IMR-90 (cell line): ENCODE data around the gene NWD2. TPM values are rescaled to one million over a fixed set of nuclear protein-coding genes. Genes with fewer than 3 reads are reported as not detected.

Source experiments
- ATAC-seq: fragments of 200-7000 bp; cut with Tn5 transposase; 2 replicates; pipeline ENCODE4 v1.9.1; 2020; ENCODE audit warnings: low read depth, mild to moderate bottlenecking, moderate library complexity
- BruUV-seq: library from RNA; stranded (reverse); fragments of 400-500 nt; replicated peaks from 2 replicates; lab custom pipeline; 2021; lab: Mats Ljungman, UMichigan
- CTCF ChIA-PET: fragments of 300-600 bp; formaldehyde crosslinking; extraction: SDS; loops from one replicate; lab custom pipeline; 2021; ENCODE audit warnings: antibody characterized with exemption; lab: Yijun Ruan, JAX
- POLR2A ChIA-PET: fragments of 300-600 bp; sonication (Branson Sonifier 250); formaldehyde crosslinking; loops from one replicate; lab custom pipeline; 2022; ENCODE audit warnings: antibody characterized with exemption; ENCODE audit not compliant: unreplicated experiment; lab: Charles Lee
- DNase-seq: peaks from one replicate; pipeline ENCODE4 v3.0.0; 2013
- H2AFZ ChIP-seq: replicated peaks from 2 replicates; pipeline ENCODE3; 2013; ENCODE audit warnings: low read length, mild to moderate bottlenecking; ENCODE audit not compliant: poor library complexity
- H2AK5ac ChIP-seq: 2 replicates; pipeline ENCODE4 v1.6.1; 2013; ENCODE audit warnings: low read depth, low read length, inconsistent platforms
- H2AK9ac ChIP-seq: replicated peaks from 2 replicates; pipeline ENCODE3; 2013; ENCODE audit warnings: mild to moderate bottlenecking, low read depth, low read length, moderate library complexity; ENCODE audit not compliant: poor library complexity
- H2BK120ac ChIP-seq: 2 replicates; pipeline ENCODE4 v1.6.1; 2013; ENCODE audit warnings: low read depth, low read length, inconsistent platforms
- H2BK15ac ChIP-seq: 3 replicates; pipeline ENCODE4 v1.6.1; 2013; ENCODE audit warnings: low read depth, low read length, inconsistent platforms
- H2BK20ac ChIP-seq: 2 replicates; pipeline ENCODE4 v1.6.1; 2013; ENCODE audit warnings: low read depth, mild to moderate bottlenecking, inconsistent platforms, low read length, moderate library complexity
- H2BK5ac ChIP-seq: 2 replicates; pipeline ENCODE4 v1.6.1; 2013; ENCODE audit warnings: mild to moderate bottlenecking, low read depth, low read length, inconsistent platforms; ENCODE audit not compliant: poor library complexity, severe bottlenecking
- H3K14ac ChIP-seq: replicated peaks from 2 replicates; pipeline ENCODE4 v1.6.1; 2013; ENCODE audit warnings: low read depth, low read length, inconsistent platforms
- H3K18ac ChIP-seq: 2 replicates; pipeline ENCODE4 v1.6.1; 2013; ENCODE audit warnings: low read depth, low read length, control low read depth
- H3K23ac ChIP-seq: 2 replicates; pipeline ENCODE4 v1.6.1; 2013; ENCODE audit warnings: low read depth, low read length, inconsistent platforms
- H3K27ac ChIP-seq: 2 replicates; pipeline ENCODE4 v1.5.1; 2013; ENCODE audit warnings: mild to moderate bottlenecking, control low read depth, low read length; ENCODE audit not compliant: insufficient read depth
- H3K27me3 ChIP-seq: 2 replicates; pipeline ENCODE4 v1.6.1; 2013; ENCODE audit warnings: low read length; ENCODE audit not compliant: control insufficient read depth, insufficient read depth
- H3K36me3 ChIP-seq: 2 replicates; pipeline ENCODE4 v1.6.1; 2013; ENCODE audit warnings: low read length, mixed read lengths; ENCODE audit not compliant: control insufficient read depth, insufficient read depth
- H3K4ac ChIP-seq: 2 replicates; pipeline ENCODE4 v1.6.1; 2013; ENCODE audit warnings: low read depth, low read length, inconsistent platforms
- H3K4me1 ChIP-seq: 2 replicates; pipeline ENCODE4 v1.6.1; 2013; ENCODE audit warnings: low read length, mixed read lengths; ENCODE audit not compliant: control insufficient read depth, insufficient read depth
- H3K4me2 ChIP-seq: 2 replicates; pipeline ENCODE4 v1.6.1; 2013; ENCODE audit warnings: low read depth, mild to moderate bottlenecking, control low read depth, low read length, moderate library complexity
- H3K4me3 ChIP-seq: 2 replicates; pipeline ENCODE4 v1.5.1; 2013; ENCODE audit warnings: low read depth, mild to moderate bottlenecking, control low read depth, low read length, moderate library complexity; ENCODE audit not compliant: insufficient read depth
- H3K56ac ChIP-seq: 2 replicates; pipeline ENCODE4 v1.6.1; 2013; ENCODE audit warnings: low read length, inconsistent platforms; ENCODE audit not compliant: insufficient read depth; ENCODE audit errors: extremely low read depth
- H3K79me1 ChIP-seq, 2 experiments: 2 replicates each; pipeline ENCODE4 v1.6.1; 2013; ENCODE audit warnings: low read length in 2 of 2, inconsistent platforms in 1 of 2, low read depth in 1 of 2
- H3K9ac ChIP-seq: 2 replicates; pipeline ENCODE4 v1.6.1; 2013; ENCODE audit warnings: low read depth, low read length, control low read depth
- H3K9me1 ChIP-seq: 2 replicates; pipeline ENCODE4 v1.6.1; 2013; ENCODE audit warnings: low read length, inconsistent platforms; ENCODE audit not compliant: insufficient read depth
- H3K9me3 ChIP-seq: 2 replicates; pipeline ENCODE4 v1.6.1; 2013; ENCODE audit warnings: low read length; ENCODE audit not compliant: control insufficient read depth, insufficient read depth
- H4K20me1 ChIP-seq: 2 replicates; pipeline ENCODE4 v1.6.1; 2013; ENCODE audit warnings: low read length, inconsistent platforms; ENCODE audit not compliant: insufficient read depth
- H4K5ac ChIP-seq: 2 replicates; pipeline ENCODE4 v1.6.1; 2013; ENCODE audit warnings: mild to moderate bottlenecking, low read depth, low read length, control low read depth
- H4K8ac ChIP-seq, 2 experiments: 2 replicates each; pipeline ENCODE4 v1.6.1; 2013; ENCODE audit warnings: low read depth in 2 of 2, low read length in 2 of 2, control low read depth in 1 of 2, inconsistent platforms in 1 of 2
- H4K91ac ChIP-seq: 2 replicates; pipeline ENCODE4 v1.6.1; 2013; ENCODE audit warnings: low read depth, low read length, inconsistent platforms; ENCODE audit not compliant: insufficient read depth
- BHLHE40 ChIP-seq: fragments of 150-350 bp; IDR thresholded peaks from 2 replicates; pipeline ENCODE4 v1.6.1; 2016; ENCODE audit warnings: mild to moderate bottlenecking, low read depth, low read length
- CEBPB ChIP-seq: IDR thresholded peaks from 2 replicates; pipeline ENCODE4 v1.6.1; 2012; ENCODE audit warnings: low read depth, low read length, improper control_type of control experiment
- FOS ChIP-seq: fragments of 150-350 bp; IDR thresholded peaks from 2 replicates; pipeline ENCODE4 v1.6.1; 2016; ENCODE audit warnings: low read depth, low read length
- MAFK ChIP-seq: IDR thresholded peaks from 2 replicates; pipeline ENCODE4 v1.6.1; 2012; ENCODE audit warnings: low read depth, low read length, improper control_type of control experiment
- MAZ ChIP-seq: IDR thresholded peaks from 2 replicates; pipeline ENCODE4 v1.6.1; 2012; ENCODE audit warnings: low read depth, mild to moderate bottlenecking, low read length, improper control_type of control experiment, moderate library complexity, borderline replicate concordance
- MXI1 ChIP-seq: IDR thresholded peaks from 2 replicates; pipeline ENCODE4 v1.6.1; 2012; ENCODE audit warnings: low read depth, mild to moderate bottlenecking, low read length, moderate library complexity, borderline replicate concordance
- NFE2L2 ChIP-seq: fragments of 150-350 bp; IDR thresholded peaks from 2 replicates; pipeline ENCODE4 v1.6.1; 2016; ENCODE audit warnings: low read depth, mild to moderate bottlenecking, low read length
- RAD21 ChIP-seq: IDR thresholded peaks from 2 replicates; pipeline ENCODE4 v1.6.1; 2012; ENCODE audit warnings: low read length, improper control_type of control experiment
- RCOR1 ChIP-seq: IDR thresholded peaks from 2 replicates; pipeline ENCODE4 v1.6.1; 2012; ENCODE audit warnings: mild to moderate bottlenecking, low read length, improper control_type of control experiment; ENCODE audit not compliant: insufficient replicate concordance
- SMC3 ChIP-seq: fragments of 150-350 bp; IDR thresholded peaks from 2 replicates; pipeline ENCODE4 v1.6.1; 2016; ENCODE audit warnings: low read depth, mild to moderate bottlenecking, antibody characterized with exemption, low read length, moderate library complexity
- WGBS, 2 experiments: methylation state at CpG; one replicate each; pipeline versions ENCODE4 v1.1.5 to v1.1.7; 2013; ENCODE audit warnings: missing lambda C conversion rate in 2 of 2; ENCODE audit not compliant: insufficient read length in 1 of 2; ENCODE audit errors: extremely low coverage in 2 of 2; 5-methylcytosine and 5-hydroxymethylcytosine counted together
- dilution Hi-C: fragments of 300-500 bp; cut with HindIII; formaldehyde crosslinking; loops from one replicate; pipeline ENCODE4 v1.14.3; 2018; ENCODE audit warnings: low sequenced_read_pairs; ENCODE audit not compliant: unreplicated experiment
- in situ Hi-C: fragments of 300-500 bp; cut with MboI; formaldehyde crosslinking; loops from 3 replicates; pipeline ENCODE4 v1.14.3; 2019; ENCODE audit warnings: low sequenced_read_pairs, inconsistent platforms, mixed read lengths
- intact Hi-C: fragments of 100-400 bp; cut with micrococcal nuclease; formaldehyde crosslinking; loops from 2 replicates; pipeline ENCODE4 v1.10.0; 2022
- polyA plus RNA-seq, 3 experiments: library from polyadenylated mRNA; depleted of rRNA; stranded (reverse); fragments of >200 nt; gene quantifications; 2 replicates each; pipeline ENCODE4 v1.2.3, GENCODE V29; 2012; ENCODE audit warnings: low replicate concordance in 1 of 3
- total RNA-seq: library from RNA; depleted of rRNA; stranded (reverse); fragments of >200 nt; gene quantifications from 2 replicates; pipeline ENCODE4 v1.2.3, GENCODE V29; 2012
- TF ChIP-seq, protein P1 (sequence below): fragments of 150-350 bp; IDR thresholded peaks from 2 replicates; pipeline ENCODE4 v1.6.1; 2016; ENCODE audit warnings: low read depth, mild to moderate bottlenecking, low read length, moderate library complexity, borderline replicate concordance
- TF ChIP-seq, protein P2 (sequence below): fragments of 150-350 bp; IDR thresholded peaks from 2 replicates; pipeline ENCODE4 v1.6.1; 2017; ENCODE audit warnings: mild to moderate bottlenecking, antibody characterized with exemption, low read length, low read depth
- TF ChIP-seq, protein P3 (sequence below): conservative IDR thresholded peaks from 2 replicates; pipeline ENCODE4 v1.5.1; 2012; ENCODE audit warnings: mild to moderate bottlenecking, low read depth, low read length, improper control_type of control experiment

NWD2 gene
- total and polyA plus RNA-seq, 2 of the 4 experiments (the other 2 are of a cell fraction) = not detected

DNA sequence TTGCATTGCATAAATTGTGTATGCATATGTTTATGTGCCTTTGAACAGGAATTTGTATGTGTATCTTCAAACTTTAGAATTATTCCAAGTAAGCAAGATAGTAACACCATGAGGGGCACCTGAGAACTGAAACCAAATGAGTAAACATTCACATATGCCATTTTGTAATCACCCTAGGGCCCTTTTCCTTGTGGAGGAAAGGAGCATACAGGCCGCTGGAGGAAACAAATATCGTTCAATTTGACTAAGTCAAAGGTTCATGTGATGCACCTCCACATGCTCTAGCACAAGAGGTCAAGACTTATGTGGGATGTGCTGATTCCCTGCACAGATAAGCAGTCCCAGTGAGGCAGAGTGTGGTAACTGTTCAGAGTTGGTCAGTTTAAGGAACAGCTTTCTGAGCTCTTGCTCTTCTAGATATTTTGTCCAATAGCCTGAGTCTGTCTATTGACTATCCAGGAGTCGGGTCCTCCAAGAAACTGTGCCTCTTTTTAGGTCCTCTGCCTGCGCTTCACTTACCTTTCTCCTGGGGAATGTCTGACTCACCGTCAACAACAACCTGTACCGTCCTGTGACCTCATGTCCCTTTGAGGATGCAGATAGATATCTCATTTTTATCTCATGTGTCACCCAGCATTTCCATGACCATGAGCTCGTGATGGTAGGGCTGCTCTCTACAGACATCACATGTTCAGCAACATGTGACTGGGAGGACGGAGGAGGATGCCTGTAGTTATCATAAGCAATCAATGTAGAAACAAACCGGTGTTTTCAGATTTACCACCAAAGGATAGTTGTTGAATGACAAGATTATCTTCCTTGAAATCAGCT, 196.9 kb downstream of the NWD2 start (continued):
- no peak for TF ChIP-seq MAZ

DNA sequence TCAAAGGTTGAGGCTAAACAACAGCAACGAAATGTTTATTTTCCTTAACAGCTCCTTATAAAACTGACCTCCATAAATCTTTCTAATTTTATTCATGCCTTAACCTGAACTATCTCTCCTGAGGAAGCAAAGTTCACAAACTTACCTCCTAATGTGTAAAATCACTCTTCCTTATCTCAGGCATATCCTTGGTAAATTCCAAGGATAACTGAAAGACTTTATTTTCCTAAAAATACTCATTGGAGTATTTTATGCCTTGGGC, 197.4 kb downstream of the NWD2 start:
- no peak for ATAC-seq
- no peak overlapping the region for H2AFZ ChIP-seq
- no peak for TF ChIP-seq NFE2L2
- TF ChIP-seq RCOR1 = no peak
- TF ChIP-seq SMC3 = no peak
- no peak for TF ChIP-seq FOS
- TF ChIP-seq, protein P1, sequence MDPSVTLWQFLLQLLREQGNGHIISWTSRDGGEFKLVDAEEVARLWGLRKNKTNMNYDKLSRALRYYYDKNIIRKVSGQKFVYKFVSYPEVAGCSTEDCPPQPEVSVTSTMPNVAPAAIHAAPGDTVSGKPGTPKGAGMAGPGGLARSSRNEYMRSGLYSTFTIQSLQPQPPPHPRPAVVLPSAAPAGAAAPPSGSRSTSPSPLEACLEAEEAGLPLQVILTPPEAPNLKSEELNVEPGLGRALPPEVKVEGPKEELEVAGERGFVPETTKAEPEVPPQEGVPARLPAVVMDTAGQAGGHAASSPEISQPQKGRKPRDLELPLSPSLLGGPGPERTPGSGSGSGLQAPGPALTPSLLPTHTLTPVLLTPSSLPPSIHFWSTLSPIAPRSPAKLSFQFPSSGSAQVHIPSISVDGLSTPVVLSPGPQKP = no peak
- TF ChIP-seq CEBPB = no peak
- no peak for TF ChIP-seq MXI1
- no peak for TF ChIP-seq MAFK
- TF ChIP-seq, protein P2, sequence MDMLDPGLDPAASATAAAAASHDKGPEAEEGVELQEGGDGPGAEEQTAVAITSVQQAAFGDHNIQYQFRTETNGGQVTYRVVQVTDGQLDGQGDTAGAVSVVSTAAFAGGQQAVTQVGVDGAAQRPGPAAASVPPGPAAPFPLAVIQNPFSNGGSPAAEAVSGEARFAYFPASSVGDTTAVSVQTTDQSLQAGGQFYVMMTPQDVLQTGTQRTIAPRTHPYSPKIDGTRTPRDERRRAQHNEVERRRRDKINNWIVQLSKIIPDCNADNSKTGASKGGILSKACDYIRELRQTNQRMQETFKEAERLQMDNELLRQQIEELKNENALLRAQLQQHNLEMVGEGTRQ = no peak
- TF ChIP-seq RAD21 = no peak
- TF ChIP-seq, protein P3, sequence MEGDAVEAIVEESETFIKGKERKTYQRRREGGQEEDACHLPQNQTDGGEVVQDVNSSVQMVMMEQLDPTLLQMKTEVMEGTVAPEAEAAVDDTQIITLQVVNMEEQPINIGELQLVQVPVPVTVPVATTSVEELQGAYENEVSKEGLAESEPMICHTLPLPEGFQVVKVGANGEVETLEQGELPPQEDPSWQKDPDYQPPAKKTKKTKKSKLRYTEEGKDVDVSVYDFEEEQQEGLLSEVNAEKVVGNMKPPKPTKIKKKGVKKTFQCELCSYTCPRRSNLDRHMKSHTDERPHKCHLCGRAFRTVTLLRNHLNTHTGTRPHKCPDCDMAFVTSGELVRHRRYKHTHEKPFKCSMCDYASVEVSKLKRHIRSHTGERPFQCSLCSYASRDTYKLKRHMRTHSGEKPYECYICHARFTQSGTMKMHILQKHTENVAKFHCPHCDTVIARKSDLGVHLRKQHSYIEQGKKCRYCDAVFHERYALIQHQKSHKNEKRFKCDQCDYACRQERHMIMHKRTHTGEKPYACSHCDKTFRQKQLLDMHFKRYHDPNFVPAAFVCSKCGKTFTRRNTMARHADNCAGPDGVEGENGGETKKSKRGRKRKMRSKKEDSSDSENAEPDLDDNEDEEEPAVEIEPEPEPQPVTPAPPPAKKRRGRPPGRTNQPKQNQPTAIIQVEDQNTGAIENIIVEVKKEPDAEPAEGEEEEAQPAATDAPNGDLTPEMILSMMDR = no peak
- no peak for TF ChIP-seq BHLHE40

More for the DNA sequence above, 197.4 kb downstream of the NWD2 start:
- ChIA-PET POLR2A (no interaction called here), CTCF (no interaction called here)
- H3K23ac ChIP-seq = no peak overlapping the region
- no peak overlapping the region for H3K9ac ChIP-seq
- no peak overlapping the region for H4K91ac ChIP-seq
- H3K9me1 ChIP-seq = no peaks in the 10 kb centered on the region
- no peak overlapping the region for H2BK5ac ChIP-seq
- no peak overlapping the region for H2BK20ac ChIP-seq
- no peak overlapping the region for H3K27ac ChIP-seq
- no peak overlapping the region for H3K14ac ChIP-seq
- DNase-seq = no peak
- H2AK5ac ChIP-seq = no peak overlapping the region
- no TSS peak for BruUV-seq
- no peak overlapping the region for H3K4ac ChIP-seq
- no peaks in the 10 kb centered on the region for H3K9me3 ChIP-seq
- no peaks in the 10 kb centered on the region for H3K36me3 ChIP-seq
- H2BK120ac ChIP-seq = no peak overlapping the region
- no peaks in the 10 kb centered on the region for H3K79me1 ChIP-seq
- H4K8ac ChIP-seq = no peak overlapping the region
- dilution Hi-C loops (no loop called here), in situ Hi-C loops (no loop called here), intact Hi-C loops (no loop called here)
- 0% methylated on average over 1 of the region's 1 CpG; no CpG with 5 or more reads in 1 of the 2 experiments for WGBS, 2 experiments
- no peak overlapping the region for H3K18ac ChIP-seq
- H4K5ac ChIP-seq = no peak overlapping the region
- no peak overlapping the region for H3K56ac ChIP-seq
- no peak overlapping the region for H3K4me3 ChIP-seq
- H3K4me2 ChIP-seq = no peak overlapping the region
- no peak overlapping the region for H2AK9ac ChIP-seq
- H3K27me3 ChIP-seq = peaks cover 2% of the 10 kb centered on the region; the same call in 1 of the 2 replicates
- H2BK15ac ChIP-seq = no peak overlapping the region
- H4K20me1 ChIP-seq = no peaks in the 10 kb centered on the region
- H3K4me1 ChIP-seq = no peaks in the 10 kb centered on the region
